Activated T-helper 2 cell treated with anti-CD3 and anti-CD28 coated beads, Interferon-gamma antibody, Interleukin-2, Interleukin-4, amounts not matched to agents 10 μg/mL and 5 μg/mL and 100 μg/mL, durations not matched to agents 14 hours and 24 hours and 36 hours (primary cell): ENCODE results near the gene EFNA2. TPM values are rescaled to one million over a fixed set of nuclear protein-coding genes. Genes with fewer than 3 reads are reported as not detected.

Experiments
- DNase-seq: peaks from one replicate; pipeline ENCODE4 v3.0.0; 2021; ENCODE audit warnings: low spot score
- H3K27ac Mint-ChIP-seq: one replicate; pipeline ENCODE4 v1.8.0; 2021; ENCODE audit warnings: mixed read lengths
- H3K27me3 Mint-ChIP-seq: one replicate; pipeline ENCODE4 v1.8.0; 2021; ENCODE audit warnings: low read depth, mixed read lengths
- H3K36me3 Mint-ChIP-seq: one replicate; pipeline ENCODE4 v1.8.0; 2021; ENCODE audit warnings: low read depth, mixed read lengths
- H3K4me1 Mint-ChIP-seq: one replicate; pipeline ENCODE4 v1.8.0; 2021; ENCODE audit warnings: low read depth, mixed read lengths
- H3K4me3 Mint-ChIP-seq: one replicate; pipeline ENCODE4 v1.8.0; 2021; ENCODE audit warnings: low read depth, mild to moderate bottlenecking, moderate library complexity, mixed read lengths
- H3K9me3 Mint-ChIP-seq: one replicate; pipeline ENCODE4 v1.8.0; 2021; ENCODE audit warnings: mixed read lengths
- intact Hi-C: fragments of 100-400 bp; cut with micrococcal nuclease; formaldehyde crosslinking; loops from one replicate; pipeline ENCODE4 v1.15.1; 2023
- total RNA-seq: library from RNA; stranded (reverse); gene quantifications from 2 replicates; pipeline ENCODE4 v1.2.3, GENCODE V29; 2022

The EFNA2 gene
- total RNA-seq, 1 donor from 2014 or later, result not detected

DNA sequence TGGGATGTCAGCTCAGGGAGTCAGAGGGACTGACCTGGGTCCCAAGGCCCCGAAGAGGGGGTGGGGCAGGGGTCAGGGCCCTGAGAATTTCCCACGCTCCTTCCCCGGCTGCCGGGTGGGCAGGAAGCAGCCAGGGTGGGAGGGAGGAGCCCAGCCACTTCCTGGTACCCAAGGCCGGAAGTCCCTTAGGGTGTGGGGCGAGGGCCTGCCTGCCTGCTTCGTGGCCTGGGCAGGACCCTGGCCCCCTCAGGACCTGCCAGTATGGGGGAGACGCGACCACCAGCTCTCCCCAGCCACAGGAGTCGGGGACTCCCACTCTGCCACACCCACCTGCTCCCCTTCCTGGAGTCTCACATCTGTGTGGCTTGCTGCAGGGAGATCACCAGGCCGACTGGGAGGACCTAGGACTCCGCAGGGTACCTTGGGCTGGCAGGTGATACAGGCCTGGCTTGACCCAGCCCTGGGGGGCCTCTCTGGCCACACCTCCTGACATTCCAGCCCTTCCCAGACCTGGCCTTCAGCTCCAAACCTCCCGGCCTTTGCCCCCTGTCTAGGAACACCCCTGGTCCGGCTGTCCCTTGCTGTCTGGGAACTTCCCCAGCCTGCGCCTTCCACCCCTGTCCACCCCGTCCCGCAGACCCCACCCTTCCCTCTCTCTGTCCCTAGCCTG, 26.3 kb upstream of the EFNA2 start:
- H3K27me3 Mint-ChIP-seq, result no peaks in the 10 kb centered on the region
- peaks cover 35% of the 10 kb centered on the region for H3K4me1 Mint-ChIP-seq
- H3K27ac Mint-ChIP-seq, result peak overlapping the region; percentile 93
- H3K4me3 Mint-ChIP-seq, result peak overlapping the region; percentile 82
- H3K36me3 Mint-ChIP-seq, result peaks cover 41% of the 10 kb centered on the region
- peak; percentile 75 for DNase-seq
- no peaks in the 10 kb centered on the region for H3K9me3 Mint-ChIP-seq
- intact Hi-C loops, result loop anchor here (1.0 kb wide), 1 partner anchor 10 kb away; the partner anchor contains the start of gene CIRBP

GRCh38 chr19:1259876-1260748, 25.6 kb upstream of the EFNA2 start:
- peak overlapping the region; percentile 82 for H3K4me3 Mint-ChIP-seq
- H3K36me3 Mint-ChIP-seq, result peaks cover 34% of the 10 kb centered on the region
- no peaks in the 10 kb centered on the region for H3K27me3 Mint-ChIP-seq
- peak; percentile 46 for DNase-seq
- H3K27ac Mint-ChIP-seq, result peak overlapping the region; percentile 93
- peaks cover 38% of the 10 kb centered on the region for H3K4me1 Mint-ChIP-seq
- intact Hi-C loops, result loop anchor here (1.0 kb wide), 2 partner anchors 9 to 11 kb away; partner anchors contain the start of gene CIRBP
- no peaks in the 10 kb centered on the region for H3K9me3 Mint-ChIP-seq

GRCh38 chr19:1260749-1261537, 24.7 kb upstream of the EFNA2 start:
- Mint-ChIP-seq H3K27ac (peak overlapping the region; percentile 90), H3K4me3 (peak overlapping the region; percentile 88), H3K4me1 (peaks cover 44% of the 10 kb centered on the region), H3K27me3 (no peaks in the 10 kb centered on the region), H3K9me3 (no peaks in the 10 kb centered on the region), H3K36me3 (peaks cover 31% of the 10 kb centered on the region)
- intact Hi-C loops, result loop anchor here (1.0 kb wide), 1 partner anchor 12 kb away; no protein-coding TSS in a partner anchor
- DNase-seq, result peak; percentile 97

- Mint-ChIP-seq H3K9me3 (no peaks in the 10 kb centered on the region), H3K4me1 (peaks cover 44% of the 10 kb centered on the region), H3K27me3 (no peaks in the 10 kb centered on the region), H3K27ac (peak overlapping the region; percentile 90), H3K4me3 (peak overlapping the region; percentile 88), H3K36me3 (peaks cover 26% of the 10 kb centered on the region)
- intact Hi-C loops, result no loop called here
- no peak for DNase-seq
These were observed 24.2 kb upstream of the EFNA2 start for GRCh38 chr19:1261538-1261797.

GRCh38 chr19:1261798-1262622, 23.7 kb upstream of the EFNA2 start:
- Mint-ChIP-seq H3K27ac (peak overlapping the region; percentile 90), H3K4me1 (peaks cover 44% of the 10 kb centered on the region), H3K9me3 (no peaks in the 10 kb centered on the region), H3K36me3 (peaks cover 22% of the 10 kb centered on the region), H3K27me3 (no peaks in the 10 kb centered on the region), H3K4me3 (peak overlapping the region; percentile 88)
- intact Hi-C loops, result no loop called here
- DNase-seq, result no peak

DNA sequence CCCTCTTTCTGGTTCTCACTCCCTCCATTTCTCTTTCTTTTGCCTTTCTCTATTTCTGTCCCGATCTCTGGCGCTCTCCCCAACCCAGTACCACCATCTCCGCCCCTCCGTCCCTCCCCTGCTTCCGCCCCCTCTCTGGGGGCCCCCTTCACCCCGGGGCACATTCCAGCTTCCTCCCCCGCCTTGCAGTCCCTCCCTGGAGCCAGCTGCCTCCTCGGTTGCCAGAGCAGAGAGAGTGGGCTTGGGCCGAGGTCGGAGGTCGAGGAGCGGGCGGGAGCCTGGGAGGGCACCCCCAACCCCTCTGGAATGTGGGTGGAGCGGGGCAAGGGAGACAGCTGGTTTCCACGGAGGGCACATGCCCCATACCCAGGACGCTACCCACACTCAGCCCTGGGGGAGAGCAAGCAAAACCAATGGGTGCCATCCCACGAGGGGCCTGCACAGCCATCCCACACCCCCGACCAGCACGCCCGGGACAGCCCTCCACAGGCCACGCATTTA, 23.0 kb upstream of the EFNA2 start:
- H3K27me3 Mint-ChIP-seq, result no peaks in the 10 kb centered on the region
- peak overlapping the region; percentile 26 for H3K4me3 Mint-ChIP-seq
- H3K9me3 Mint-ChIP-seq, result no peaks in the 10 kb centered on the region
- peaks cover 43% of the 10 kb centered on the region for H3K4me1 Mint-ChIP-seq
- intact Hi-C loops, result no loop called here
- H3K27ac Mint-ChIP-seq, result no peak overlapping the region
- no peak for DNase-seq
- peaks cover 17% of the 10 kb centered on the region for H3K36me3 Mint-ChIP-seq

DNA sequence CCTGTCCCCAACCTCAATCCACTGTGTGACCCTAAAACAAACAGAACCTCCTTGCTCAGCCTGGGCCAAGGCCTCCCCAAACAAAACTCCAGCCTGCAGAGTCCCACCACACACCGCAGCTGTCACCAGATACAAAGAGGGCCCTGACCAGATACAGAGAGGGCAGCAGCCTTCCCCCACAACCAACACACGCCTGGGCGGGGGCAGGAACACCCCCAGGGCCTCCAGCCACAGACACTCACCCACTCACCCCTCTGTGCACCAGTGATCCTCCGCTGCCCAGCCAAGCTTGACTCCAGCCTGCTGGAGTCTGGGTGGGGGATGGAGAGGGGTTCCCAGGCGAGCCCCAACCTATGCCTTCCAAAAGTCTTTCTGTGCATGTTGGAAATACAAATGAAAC, 22.5 kb upstream of the EFNA2 start:
- H3K4me3 Mint-ChIP-seq, result peak overlapping the region; percentile 3
- H3K27ac Mint-ChIP-seq, result peak overlapping the region; percentile 15
- no peaks in the 10 kb centered on the region for H3K27me3 Mint-ChIP-seq

GRCh38 chr19:1264801-1265614, 20.7 kb upstream of the EFNA2 start:
- Mint-ChIP-seq H3K4me3 (no peak overlapping the region), H3K27ac (no peak overlapping the region), H3K9me3 (no peaks in the 10 kb centered on the region), H3K4me1 (peaks cover 35% of the 10 kb centered on the region), H3K36me3 (peaks cover 3% of the 10 kb centered on the region), H3K27me3 (no peaks in the 10 kb centered on the region)
- DNase-seq, result no peak
- intact Hi-C loops, result no loop called here

More for the DNA sequence above, 22.5 kb upstream of the EFNA2 start:
- intact Hi-C loops, result no loop called here
- H3K4me1 Mint-ChIP-seq, result peaks cover 42% of the 10 kb centered on the region
- H3K9me3 Mint-ChIP-seq, result no peaks in the 10 kb centered on the region
- DNase-seq, result no peak
- peaks cover 13% of the 10 kb centered on the region for H3K36me3 Mint-ChIP-seq

DNA sequence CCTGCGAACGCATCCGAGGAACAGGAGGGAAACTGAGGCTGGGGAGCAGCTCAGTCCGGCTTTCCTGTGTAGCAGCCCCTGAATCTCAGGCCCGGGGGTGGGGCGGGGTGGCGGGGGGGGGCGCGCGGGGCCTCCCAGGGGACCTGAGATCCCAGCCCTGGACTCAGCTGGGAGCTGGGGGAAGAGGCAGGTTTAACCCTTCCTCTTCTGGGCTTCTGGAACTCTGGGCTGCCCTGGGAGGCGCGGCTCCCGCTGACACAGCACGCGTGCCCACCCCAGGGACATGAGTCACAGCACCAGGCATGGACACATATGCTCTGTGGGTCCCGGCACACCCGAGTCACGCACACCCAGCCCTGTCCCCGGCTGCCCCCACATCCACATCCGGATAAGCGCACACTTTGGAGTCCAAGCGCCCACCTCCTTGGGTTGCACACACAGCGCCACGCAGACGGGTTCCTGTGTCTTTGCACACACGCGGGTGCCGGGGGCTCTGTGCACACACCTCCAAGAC, 20.0 kb upstream of the EFNA2 start:
- Mint-ChIP-seq H3K9me3 (no peaks in the 10 kb centered on the region), H3K4me1 (peaks cover 39% of the 10 kb centered on the region), H3K36me3 (peaks cover 10% of the 10 kb centered on the region), H3K27ac (peak overlapping the region; percentile 17), H3K27me3 (no peaks in the 10 kb centered on the region), H3K4me3 (peak overlapping the region; percentile 8)
- intact Hi-C loops, result no loop called here
- DNase-seq, result no peak

DNA sequence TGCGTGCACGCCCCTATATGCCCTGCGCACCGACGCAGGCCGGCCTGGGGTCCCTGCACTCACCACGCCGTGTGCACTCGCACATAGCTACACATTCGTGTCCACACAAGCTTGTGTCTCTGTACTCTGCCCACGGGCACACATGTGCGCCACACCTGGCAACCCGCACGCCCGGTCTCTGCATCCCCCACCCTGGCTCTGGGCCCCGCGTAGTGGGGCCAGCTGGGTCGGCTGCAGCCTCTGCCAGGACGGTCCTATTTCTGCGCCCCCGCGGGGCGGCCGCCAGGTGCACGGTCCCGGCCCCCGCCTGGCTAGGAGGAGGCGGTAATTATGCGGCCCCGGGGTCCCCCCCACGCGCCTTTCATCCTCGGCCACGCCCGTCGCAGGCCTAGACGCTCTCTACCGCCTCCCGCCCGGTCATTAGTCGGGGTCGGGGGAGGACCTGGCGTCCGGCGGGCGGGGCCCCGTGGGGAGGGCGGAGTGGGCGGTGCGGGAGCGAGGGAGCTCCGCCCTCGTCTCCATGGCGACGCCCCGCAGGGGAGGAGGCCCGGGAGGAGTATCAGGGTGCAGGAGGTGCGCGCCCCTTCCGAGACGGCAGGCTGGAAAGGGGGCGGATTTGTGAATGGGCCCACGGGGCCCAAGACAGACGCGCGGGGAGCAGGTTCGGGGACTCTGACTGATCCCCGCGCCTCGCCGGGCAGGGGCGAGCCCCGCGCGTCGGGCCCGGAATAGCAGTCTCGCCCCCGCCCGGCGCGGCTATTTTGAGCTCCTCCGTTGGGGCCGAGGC, 19.4 kb upstream of the EFNA2 start:
- H3K27ac Mint-ChIP-seq, result peak overlapping the region; percentile 17
- peak overlapping the region; percentile 51 for H3K4me3 Mint-ChIP-seq
- DNase-seq, result peak; percentile 88
- H3K9me3 Mint-ChIP-seq, result no peaks in the 10 kb centered on the region
- H3K4me1 Mint-ChIP-seq, result peaks cover 42% of the 10 kb centered on the region
- intact Hi-C loops, result no loop called here
- peaks cover 16% of the 10 kb centered on the region for H3K36me3 Mint-ChIP-seq
- H3K27me3 Mint-ChIP-seq, result no peaks in the 10 kb centered on the region
